ENCODE data around the gene ELK3.

- TF ChIP-seq SIX5 (IDR thresholded peaks at IDR 0.05; ENCODE audit: low read depth, low read length) (no peak), POLR2A (IDR thresholded peaks at IDR 0.05; ENCODE audit: control extremely low read depth in 1 of 2, low read depth in 2 of 2, low read length in 2 of 2) (no peak), EZH2 (IDR thresholded peaks at IDR 0.05; ENCODE audit: low read depth, low read length, severe bottlenecking) (no peak), POLR2AphosphoS5 (IDR thresholded peaks at IDR 0.05; ENCODE audit: low read depth, low read length) (no peak), CBX8 (IDR thresholded peaks at IDR 0.05; ENCODE audit: borderline replicate concordance, low read depth, low read length) (no peak), EP300 (IDR thresholded peaks at IDR 0.05; ENCODE audit: borderline replicate concordance in 1 of 2, low read depth in 2 of 2, low read length in 2 of 2) (no peak), RAD21 (IDR thresholded peaks at IDR 0.05 in 1 of 2, conservative IDR thresholded peaks at IDR 0.05 in 1 of 2; ENCODE audit: low read depth in 2 of 2, low read length in 2 of 2) (no peak), JUND (IDR thresholded peaks at IDR 0.05; ENCODE audit: low read length) (no peak), RFX5 (IDR thresholded peaks at IDR 0.05; ENCODE audit: borderline replicate concordance, low read depth, low read length) (no peak)
- TF ChIP-seq, protein P1, sequence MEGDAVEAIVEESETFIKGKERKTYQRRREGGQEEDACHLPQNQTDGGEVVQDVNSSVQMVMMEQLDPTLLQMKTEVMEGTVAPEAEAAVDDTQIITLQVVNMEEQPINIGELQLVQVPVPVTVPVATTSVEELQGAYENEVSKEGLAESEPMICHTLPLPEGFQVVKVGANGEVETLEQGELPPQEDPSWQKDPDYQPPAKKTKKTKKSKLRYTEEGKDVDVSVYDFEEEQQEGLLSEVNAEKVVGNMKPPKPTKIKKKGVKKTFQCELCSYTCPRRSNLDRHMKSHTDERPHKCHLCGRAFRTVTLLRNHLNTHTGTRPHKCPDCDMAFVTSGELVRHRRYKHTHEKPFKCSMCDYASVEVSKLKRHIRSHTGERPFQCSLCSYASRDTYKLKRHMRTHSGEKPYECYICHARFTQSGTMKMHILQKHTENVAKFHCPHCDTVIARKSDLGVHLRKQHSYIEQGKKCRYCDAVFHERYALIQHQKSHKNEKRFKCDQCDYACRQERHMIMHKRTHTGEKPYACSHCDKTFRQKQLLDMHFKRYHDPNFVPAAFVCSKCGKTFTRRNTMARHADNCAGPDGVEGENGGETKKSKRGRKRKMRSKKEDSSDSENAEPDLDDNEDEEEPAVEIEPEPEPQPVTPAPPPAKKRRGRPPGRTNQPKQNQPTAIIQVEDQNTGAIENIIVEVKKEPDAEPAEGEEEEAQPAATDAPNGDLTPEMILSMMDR (IDR thresholded peaks at IDR 0.05; ENCODE audit: control extremely low read depth in 1 of 3, insufficient read depth in 1 of 3, low read depth in 1 of 3, low read length in 3 of 3), result no peak
- TF ChIP-seq, protein P2, sequence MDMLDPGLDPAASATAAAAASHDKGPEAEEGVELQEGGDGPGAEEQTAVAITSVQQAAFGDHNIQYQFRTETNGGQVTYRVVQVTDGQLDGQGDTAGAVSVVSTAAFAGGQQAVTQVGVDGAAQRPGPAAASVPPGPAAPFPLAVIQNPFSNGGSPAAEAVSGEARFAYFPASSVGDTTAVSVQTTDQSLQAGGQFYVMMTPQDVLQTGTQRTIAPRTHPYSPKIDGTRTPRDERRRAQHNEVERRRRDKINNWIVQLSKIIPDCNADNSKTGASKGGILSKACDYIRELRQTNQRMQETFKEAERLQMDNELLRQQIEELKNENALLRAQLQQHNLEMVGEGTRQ (IDR thresholded peaks at IDR 0.05; ENCODE audit: low read length), result no peak
Observed at GRCh38 chr12:96201272-96202227, 7.4 kb downstream of the ELK3 start.
